B cell (primary cell): ENCODE results near the gene NINL. TPM values are rescaled to one million over a fixed set of nuclear protein-coding genes. Genes with fewer than 3 reads are reported as not detected.

Source experiments
- ATAC-seq: fragments of 200-7000 bp; cut with Tn5 transposase; one replicate; pipeline ENCODE4 v1.10.0; 2021; ENCODE audit warnings: low read depth, mild to moderate bottlenecking, moderate number of reproducible peaks, moderate library complexity
- CTCF ChIA-PET: fragments of 350-600 bp; sonication (Branson Sonifier 250); formaldehyde crosslinking; loops from one replicate; lab custom pipeline; 2021; ENCODE audit warnings: antibody characterized with exemption, inconsistent platforms; lab: Charles Lee
- POLR2A ChIA-PET: fragments of 350-600 bp; sonication (Branson Sonifier 250); formaldehyde crosslinking; loops from one replicate; lab custom pipeline; 2021; ENCODE audit warnings: antibody characterized with exemption; lab: Charles Lee
- DNase-seq: peaks from one replicate; pipeline ENCODE4 v3.0.0; 2013
- H2AFZ ChIP-seq: 2 replicates; pipeline ENCODE4 v1.6.1; 2012; ENCODE audit warnings: mild to moderate bottlenecking, low read depth, low read length; ENCODE audit not compliant: insufficient read depth, poor library complexity, severe bottlenecking
- H3K27ac ChIP-seq, 2 donors: 1 replicate in 1 of 2; 2 replicates in 1 of 2; pipeline ENCODE4 v1.5.1; 2012 to 2013; ENCODE audit warnings: low read length in 2 of 2, mild to moderate bottlenecking in 2 of 2, moderate library complexity in 1 of 2
- H3K27me3 ChIP-seq, 4 experiments: fragments of 200-600 bp in 1 of 4; sonication (generic) in 1 of 4; replicated peaks in 1 of 4; 1 replicate in 2 of 4; 2 replicates in 2 of 4; pipeline versions ENCODE4 v1.6.1 to v1.7.0; 2013 to 2016; ENCODE audit warnings: low read length in 3 of 4, mild to moderate bottlenecking in 2 of 4, mixed read lengths in 1 of 4, moderate library complexity in 1 of 4; ENCODE audit not compliant: insufficient read depth in 4 of 4, control insufficient read depth in 3 of 4; ENCODE audit errors: control extremely low read depth in 1 of 4
- H3K36me3 ChIP-seq, 2 experiments: replicated peaks in 1 of 2; 1 replicate in 1 of 2; 2 replicates in 1 of 2; pipeline versions ENCODE4 v1.6.1 to v1.7.1; 2013; ENCODE audit warnings: low read length in 1 of 2; ENCODE audit not compliant: insufficient read depth in 2 of 2, control insufficient read depth in 1 of 2; ENCODE audit errors: control extremely low read depth in 1 of 2, extremely low read depth in 1 of 2
- H3K4me1 ChIP-seq, 2 donors: fragments of 200-600 bp in 1 of 2; sonication (generic) in 1 of 2; 1 replicate in 1 of 2; 2 replicates in 1 of 2; pipeline versions ENCODE4 v1.5.1 to v1.6.1; 2013 to 2017; ENCODE audit warnings: low read length in 2 of 2; ENCODE audit not compliant: control insufficient read depth in 2 of 2, insufficient read depth in 2 of 2
- H3K4me2 ChIP-seq: replicated peaks from 2 replicates; pipeline ENCODE3; 2012; ENCODE audit warnings: mild to moderate bottlenecking, low read depth, low read length; ENCODE audit not compliant: poor library complexity, severe bottlenecking
- H3K4me3 ChIP-seq, 5 experiments: fragments of 200-600 bp in 1 of 5; sonication (generic) in 1 of 5; 1 replicate in 3 of 5; 2 replicates in 2 of 5; pipeline versions ENCODE4 v1.5.1 to v1.7.0; 2011 to 2016; ENCODE audit warnings: low read length in 4 of 5, mild to moderate bottlenecking in 4 of 5, low read depth in 2 of 5, control low read depth in 1 of 5, moderate library complexity in 1 of 5; ENCODE audit not compliant: insufficient read depth in 1 of 5; ENCODE audit errors: control extremely low read depth in 1 of 5, extremely low read depth in 1 of 5
- H3K79me2 ChIP-seq: fragments of 200-600 bp; sonication (generic); one replicate; pipeline ENCODE4 v1.6.0; 2016; ENCODE audit warnings: low read length; ENCODE audit not compliant: control insufficient read depth, insufficient read depth
- H3K9ac ChIP-seq: fragments of 200-600 bp; sonication (generic); 2 replicates; pipeline ENCODE4 v1.6.1; 2017; ENCODE audit warnings: mild to moderate bottlenecking, low read length, moderate library complexity
- H3K9me3 ChIP-seq, 3 donors: one replicate each; pipeline versions ENCODE4 v1.6.1 to v1.7.1; 2013; ENCODE audit warnings: low read length in 2 of 3; ENCODE audit not compliant: control insufficient read depth in 2 of 3, insufficient read depth in 1 of 3; ENCODE audit errors: control extremely low read depth in 1 of 3
- H4K20me1 ChIP-seq: 2 replicates; pipeline ENCODE4 v1.6.0; 2012; ENCODE audit warnings: mild to moderate bottlenecking, low read length; ENCODE audit not compliant: insufficient read depth, control insufficient read depth, poor library complexity, severe bottlenecking
- H3K27ac Mint-ChIP-seq: one replicate; pipeline ENCODE4 v1.8.0; 2021; ENCODE audit warnings: mixed read lengths
- H3K27me3 Mint-ChIP-seq: one replicate; pipeline ENCODE4 v1.8.0; 2021; ENCODE audit warnings: mixed read lengths
- H3K4me1 Mint-ChIP-seq: one replicate; pipeline ENCODE4 v1.8.0; 2021; ENCODE audit warnings: mixed read lengths
- H3K4me3 Mint-ChIP-seq: one replicate; pipeline ENCODE4 v1.8.0; 2021; ENCODE audit warnings: mixed read lengths
- H3K9me3 Mint-ChIP-seq: one replicate; pipeline ENCODE4 v1.8.0; 2022; ENCODE audit warnings: mixed read lengths; ENCODE audit not compliant: insufficient read depth
- EZH2 ChIP-seq: IDR thresholded peaks from 2 replicates; pipeline ENCODE4 v1.6.1; 2012; ENCODE audit warnings: borderline replicate concordance, low read depth, mild to moderate bottlenecking, moderate library complexity, low read length; ENCODE audit not compliant: insufficient read depth, poor library complexity, severe bottlenecking
- WGBS: methylation state at CpG from one replicate; pipeline ENCODE4 v1.1.5; 2013; ENCODE audit warnings: missing lambda C conversion rate; ENCODE audit not compliant: insufficient coverage; 5-methylcytosine and 5-hydroxymethylcytosine counted together
- intact Hi-C: fragments of 100-400 bp; cut with micrococcal nuclease; formaldehyde crosslinking; loops from one replicate; pipeline ENCODE4 v1.10.0; 2022
- polyA plus RNA-seq: library from polyadenylated mRNA; depleted of rRNA; stranded (reverse); fragments of >200 nt; gene quantifications from 2 replicates; pipeline ENCODE4 v1.2.3, GENCODE V29; 2012
- total RNA-seq, 2 donors: library from RNA; stranded (reverse); fragments of 120-200 nt in 1 of 2; gene quantifications; 1 replicate in 1 of 2; 2 replicates in 1 of 2; pipeline versions ENCODE4 v1.2.3 to v1.2.4, GENCODE V29; 2013 to 2022
- TF ChIP-seq, protein P1 (sequence below): fragments of 200-600 bp; IDR thresholded peaks from one replicate; pipeline ENCODE4 v1.8.0; 2022; ENCODE audit warnings: antibody characterized with exemption, mild to moderate bottlenecking

The NINL gene
- total and polyA plus RNA-seq, 2 donors (not counting 1 experiment from before 2014, with no cell fraction given): 1.8 to 5.5 TPM

DNA sequence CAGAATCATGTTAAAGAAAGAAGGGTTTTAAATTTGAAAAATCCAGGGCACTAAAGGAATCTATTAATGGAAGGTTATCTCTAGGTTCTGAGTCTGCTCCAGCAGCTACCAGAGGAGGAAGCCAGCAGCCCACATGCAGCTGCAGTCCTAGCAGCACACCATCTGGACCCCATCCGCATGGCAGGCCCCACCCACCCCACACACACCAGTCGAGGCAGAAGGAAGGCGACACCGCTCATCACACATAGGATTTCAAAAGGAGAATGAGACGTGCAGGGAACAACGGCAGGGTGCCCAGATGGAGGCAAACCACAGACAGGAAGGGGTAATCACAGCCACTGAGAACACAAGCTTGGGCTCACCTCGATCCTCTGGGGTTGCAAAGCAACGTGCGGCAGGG, 99.0 kb downstream of the NINL start:
- Histone ChIP-seq H3K9me3 (no peaks in the 10 kb centered on the region), H3K79me2 (no peaks in the 10 kb centered on the region), H2AFZ (no peak overlapping the region), H4K20me1 (no peaks in the 10 kb centered on the region), H3K36me3 (no peaks in the 10 kb centered on the region), H3K27me3 (no peaks in the 10 kb centered on the region), H3K4me3 (no peak overlapping the region), H3K9ac (no peak overlapping the region), H3K4me1 (peaks cover 0 to 7% of the 10 kb centered on the region in 2 donors), H3K27ac (no peak overlapping the region), H3K4me2 (no peak overlapping the region)
- peaks cover 8% of the 10 kb centered on the region for H3K4me1 Mint-ChIP-seq
- DNase-seq (no peak), ATAC-seq (no peak)
- no peak overlapping the region for H3K27ac Mint-ChIP-seq
- WGBS: 16% methylated on average over 8 of the region's 9 CpGs
- intact Hi-C loops: no loop called here
- H3K27me3 Mint-ChIP-seq: no peaks in the 10 kb centered on the region
- H3K4me3 Mint-ChIP-seq: no peak overlapping the region
- POLR2A ChIA-PET: no interaction called here
- CTCF ChIA-PET: no interaction called here
- TF ChIP-seq, protein P1, sequence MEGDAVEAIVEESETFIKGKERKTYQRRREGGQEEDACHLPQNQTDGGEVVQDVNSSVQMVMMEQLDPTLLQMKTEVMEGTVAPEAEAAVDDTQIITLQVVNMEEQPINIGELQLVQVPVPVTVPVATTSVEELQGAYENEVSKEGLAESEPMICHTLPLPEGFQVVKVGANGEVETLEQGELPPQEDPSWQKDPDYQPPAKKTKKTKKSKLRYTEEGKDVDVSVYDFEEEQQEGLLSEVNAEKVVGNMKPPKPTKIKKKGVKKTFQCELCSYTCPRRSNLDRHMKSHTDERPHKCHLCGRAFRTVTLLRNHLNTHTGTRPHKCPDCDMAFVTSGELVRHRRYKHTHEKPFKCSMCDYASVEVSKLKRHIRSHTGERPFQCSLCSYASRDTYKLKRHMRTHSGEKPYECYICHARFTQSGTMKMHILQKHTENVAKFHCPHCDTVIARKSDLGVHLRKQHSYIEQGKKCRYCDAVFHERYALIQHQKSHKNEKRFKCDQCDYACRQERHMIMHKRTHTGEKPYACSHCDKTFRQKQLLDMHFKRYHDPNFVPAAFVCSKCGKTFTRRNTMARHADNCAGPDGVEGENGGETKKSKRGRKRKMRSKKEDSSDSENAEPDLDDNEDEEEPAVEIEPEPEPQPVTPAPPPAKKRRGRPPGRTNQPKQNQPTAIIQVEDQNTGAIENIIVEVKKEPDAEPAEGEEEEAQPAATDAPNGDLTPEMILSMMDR: no peak
- no peak for TF ChIP-seq EZH2
- no peaks in the 10 kb centered on the region for H3K9me3 Mint-ChIP-seq

DNA sequence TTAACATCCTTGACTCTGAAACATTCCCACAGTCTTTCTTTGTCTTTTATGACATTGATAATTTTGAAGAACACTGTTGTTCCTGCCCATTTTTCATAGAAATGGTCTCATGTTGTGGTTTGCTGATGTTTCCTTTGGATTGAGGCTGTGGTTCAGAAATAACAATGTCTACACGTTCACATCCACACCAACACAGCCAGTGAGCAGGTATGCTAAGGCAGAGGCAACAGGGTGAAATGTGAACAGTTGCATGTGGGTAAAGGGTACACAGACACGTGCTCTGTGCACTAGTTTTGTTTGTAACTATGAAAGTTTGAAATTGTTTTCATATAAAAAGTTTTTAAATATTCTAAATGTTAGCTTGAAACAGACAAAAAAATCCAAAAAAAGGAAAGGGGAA, 99.5 kb downstream of the NINL start:
- no CpG with 5 or more reads among the region's 2 CpGs for WGBS
- H3K9me3 ChIP-seq: no peaks in the 10 kb centered on the region
- DNase-seq (no peak), ATAC-seq (no peak)
- Mint-ChIP-seq H3K27ac (no peak overlapping the region), H3K9me3 (no peaks in the 10 kb centered on the region), H3K27me3 (no peaks in the 10 kb centered on the region), H3K4me3 (no peak overlapping the region), H3K4me1 (peaks cover 8% of the 10 kb centered on the region)
- H3K4me1 ChIP-seq: peaks cover 0 to 7% of the 10 kb centered on the region in 2 donors
- no peak overlapping the region for H3K4me2 ChIP-seq
- H2AFZ ChIP-seq: no peak overlapping the region
- no peak overlapping the region for H3K27ac ChIP-seq
- ChIA-PET POLR2A (no interaction called here), CTCF (no interaction called here)
- H3K36me3 ChIP-seq: no peaks in the 10 kb centered on the region
- H3K79me2 ChIP-seq: no peaks in the 10 kb centered on the region
- intact Hi-C loops: no loop called here
- no peaks in the 10 kb centered on the region for H3K27me3 ChIP-seq
- TF ChIP-seq EZH2: no peak
- TF ChIP-seq, protein P1: no peak
- no peak overlapping the region for H3K4me3 ChIP-seq
- no peaks in the 10 kb centered on the region for H4K20me1 ChIP-seq
- no peak overlapping the region for H3K9ac ChIP-seq
